ENCODE data around the gene EML6. TPM values are rescaled to one million over a fixed set of nuclear protein-coding genes. Genes with fewer than 3 reads are reported as not detected.

The EML6 gene
- total RNA-seq, 4 donors from 2014 or later = 0.63 to 9.0 (median 1.2) TPM

DNA sequence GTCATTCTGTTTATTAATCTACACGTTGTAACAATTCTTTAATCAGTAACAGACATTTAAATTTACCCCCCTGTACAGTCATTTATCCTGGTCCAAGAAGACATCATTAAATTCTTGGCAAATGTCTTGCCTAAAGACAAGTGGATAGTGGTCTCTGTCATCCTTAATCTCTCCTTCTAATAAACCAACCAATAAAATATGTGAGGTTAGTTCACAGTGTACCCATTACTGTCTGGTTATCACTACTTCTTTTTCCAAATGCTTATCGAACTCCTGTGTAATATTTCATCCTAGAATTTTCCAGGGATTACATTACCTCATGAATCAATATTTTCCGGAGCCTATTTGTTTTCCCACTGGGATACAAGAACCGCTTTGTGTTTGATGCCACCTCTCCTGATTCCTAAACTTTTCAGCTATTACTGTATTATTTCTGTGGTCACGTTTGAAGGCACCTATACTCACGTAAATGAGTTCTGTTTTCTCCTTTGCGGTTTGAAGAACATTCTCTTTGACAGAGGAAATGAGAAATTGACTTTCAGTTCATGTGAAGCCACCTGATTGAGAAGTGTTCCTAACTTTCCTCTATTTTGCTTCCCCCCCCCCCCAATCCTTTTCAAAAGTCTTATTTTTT is 195.3 kb downstream of the EML6 start:
- TF ChIP-seq, protein P1, sequence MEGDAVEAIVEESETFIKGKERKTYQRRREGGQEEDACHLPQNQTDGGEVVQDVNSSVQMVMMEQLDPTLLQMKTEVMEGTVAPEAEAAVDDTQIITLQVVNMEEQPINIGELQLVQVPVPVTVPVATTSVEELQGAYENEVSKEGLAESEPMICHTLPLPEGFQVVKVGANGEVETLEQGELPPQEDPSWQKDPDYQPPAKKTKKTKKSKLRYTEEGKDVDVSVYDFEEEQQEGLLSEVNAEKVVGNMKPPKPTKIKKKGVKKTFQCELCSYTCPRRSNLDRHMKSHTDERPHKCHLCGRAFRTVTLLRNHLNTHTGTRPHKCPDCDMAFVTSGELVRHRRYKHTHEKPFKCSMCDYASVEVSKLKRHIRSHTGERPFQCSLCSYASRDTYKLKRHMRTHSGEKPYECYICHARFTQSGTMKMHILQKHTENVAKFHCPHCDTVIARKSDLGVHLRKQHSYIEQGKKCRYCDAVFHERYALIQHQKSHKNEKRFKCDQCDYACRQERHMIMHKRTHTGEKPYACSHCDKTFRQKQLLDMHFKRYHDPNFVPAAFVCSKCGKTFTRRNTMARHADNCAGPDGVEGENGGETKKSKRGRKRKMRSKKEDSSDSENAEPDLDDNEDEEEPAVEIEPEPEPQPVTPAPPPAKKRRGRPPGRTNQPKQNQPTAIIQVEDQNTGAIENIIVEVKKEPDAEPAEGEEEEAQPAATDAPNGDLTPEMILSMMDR (IDR thresholded peaks at IDR 0.05) = no peak
- ATAC-seq (ENCODE audit: low FRiP score) (no peak), DNase-seq (ENCODE audit: low spot score) (no peak)

- TF ChIP-seq, protein P1 (IDR thresholded peaks at IDR 0.05) = no peak
- ATAC-seq (ENCODE audit: low FRiP score) (no peak), DNase-seq (ENCODE audit: low spot score) (no peak)
Measured at GRCh38 chr2:54920660-54921059, 197.2 kb downstream of the EML6 start.

DNA sequence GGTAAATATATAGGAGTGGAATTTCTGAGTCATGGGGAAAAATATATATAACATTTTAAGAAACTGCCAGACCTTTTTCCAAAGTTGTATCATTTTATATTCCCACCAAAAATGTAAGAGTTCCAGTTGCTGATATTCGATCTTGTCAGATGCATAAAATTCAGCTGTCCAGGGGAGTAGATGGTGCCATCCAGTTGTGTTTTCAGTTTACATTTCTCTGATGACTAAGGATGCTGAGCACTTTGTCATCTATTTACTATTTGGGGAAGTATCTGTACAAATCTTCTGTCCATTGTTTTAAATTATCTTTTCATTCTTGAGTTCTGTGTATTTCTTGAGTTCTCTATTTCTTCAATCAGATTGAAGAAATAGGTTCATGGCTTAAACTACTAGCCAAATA is 200.7 kb downstream of the EML6 start:
- DNase-seq (ENCODE audit: low spot score) = no peak
- no peak for ATAC-seq (ENCODE audit: low FRiP score)
- TF ChIP-seq, protein P1 (IDR thresholded peaks at IDR 0.05) = no peak

DNA sequence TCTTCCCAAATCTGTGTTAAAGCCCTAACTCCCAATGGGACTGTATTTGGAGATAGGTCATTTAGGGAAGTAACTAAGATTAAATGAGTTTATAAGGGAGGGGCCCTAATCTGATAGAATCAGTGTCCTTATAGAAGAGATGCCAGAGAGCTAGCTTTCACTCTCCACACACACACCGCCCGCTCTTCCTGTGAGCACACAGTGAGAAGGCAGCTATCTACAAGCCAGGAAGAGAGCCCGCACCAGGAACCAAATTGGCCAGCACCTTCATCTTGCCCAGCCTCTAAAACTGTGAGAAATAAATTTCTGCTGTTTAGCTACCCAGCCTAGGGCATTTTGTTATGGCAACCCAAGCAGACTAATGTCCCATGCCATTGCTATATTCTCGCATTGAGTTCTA is 201.6 kb downstream of the EML6 start:
- DNase-seq (ENCODE audit: low spot score) (no peak), ATAC-seq (ENCODE audit: low FRiP score) (no peak)
- TF ChIP-seq, protein P1 (IDR thresholded peaks at IDR 0.05) = no peak

DNA sequence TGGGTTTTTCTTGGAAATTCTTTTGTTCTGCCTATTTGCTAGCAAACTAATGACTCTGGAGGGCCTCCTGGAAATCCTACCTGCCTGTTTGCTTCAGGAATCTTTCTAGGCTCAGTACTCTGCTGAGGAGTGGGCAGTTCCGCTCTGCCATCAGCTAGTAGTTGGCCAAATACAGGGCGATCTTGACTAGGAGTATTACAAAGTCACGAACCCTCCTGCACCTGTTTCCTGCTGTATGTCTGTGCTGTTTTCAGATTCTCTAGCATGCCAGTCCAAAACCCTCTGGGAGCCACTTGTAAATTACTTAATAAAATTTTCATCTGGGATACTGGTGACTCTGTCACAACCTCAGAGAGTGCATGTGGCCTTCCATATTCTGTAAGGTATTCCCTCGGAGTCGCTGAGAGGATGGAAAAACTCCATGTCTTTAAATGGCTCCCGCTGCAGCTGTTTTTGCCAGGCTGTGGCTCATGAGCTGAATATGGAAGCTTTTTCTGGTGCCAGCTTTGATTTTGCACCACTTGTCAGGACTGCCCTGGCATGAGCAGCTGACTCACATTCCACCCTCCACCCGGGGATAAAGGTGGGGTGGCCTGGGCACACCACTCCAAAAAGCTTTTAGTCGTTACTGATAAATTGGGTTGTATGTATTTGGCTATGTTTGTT is 203.8 kb downstream of the EML6 start:
- DNase-seq (ENCODE audit: low spot score) = no peak
- TF ChIP-seq, protein P1 (IDR thresholded peaks at IDR 0.05) = no peak
- ATAC-seq (ENCODE audit: low FRiP score) = no peak

DNA sequence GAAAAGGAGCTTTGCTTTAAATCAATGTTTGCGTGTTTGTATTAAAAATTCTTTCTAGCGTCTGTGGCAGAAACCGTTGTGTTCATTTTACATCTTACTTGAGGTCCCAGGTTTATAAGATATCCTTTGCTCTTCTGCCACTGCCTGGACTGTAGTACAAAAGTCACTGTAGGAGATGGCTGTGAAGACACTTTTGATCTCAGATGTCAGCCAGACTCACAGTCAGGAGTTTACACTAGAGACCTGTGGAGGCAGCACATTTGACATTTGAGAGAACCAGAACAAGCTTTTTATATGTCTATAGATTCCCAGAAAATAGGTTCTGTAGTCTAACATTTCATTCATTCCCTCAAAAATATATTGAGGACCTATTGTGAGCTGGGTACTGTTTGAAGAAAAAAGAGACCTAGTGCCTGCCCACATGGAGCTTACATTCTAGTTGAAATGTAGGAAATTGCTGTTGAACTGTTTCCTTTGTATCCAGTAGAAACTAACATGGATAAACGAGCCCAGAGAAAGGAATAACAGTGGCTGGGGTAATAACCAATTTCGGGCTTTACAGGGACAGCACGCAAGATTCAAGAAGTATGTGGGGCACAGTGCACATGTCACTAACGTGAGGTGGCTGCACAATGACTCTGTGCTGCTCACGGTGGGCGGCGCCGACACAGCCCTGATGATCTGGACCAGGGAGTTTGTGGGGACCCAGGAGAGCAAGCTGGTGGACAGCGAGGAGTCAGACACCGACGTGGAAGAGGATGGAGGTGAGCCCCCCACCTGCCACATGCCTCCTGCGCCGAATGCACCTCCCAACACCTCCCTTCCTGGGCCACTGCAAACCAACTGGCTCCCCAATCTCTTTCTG is 204.5 kb downstream of the EML6 start:
- ATAC-seq (ENCODE audit: low FRiP score) = no peak
- no peak for DNase-seq (ENCODE audit: low spot score)
- TF ChIP-seq, protein P1 (IDR thresholded peaks at IDR 0.05) = no peak
